HG03095 (cell line): ENCODE results near the gene ADPGK.
"Not testable (repeated sequence)": the region's sequence is repeated elsewhere in the genome, so short reads cannot be mapped to it uniquely, and the experiment has no call there.

ENCODE experiments used
- ATAC-seq: cut with Tn5 transposase; IDR thresholded peaks from one replicate; pipeline ENCODE4 v1.9.1; 2021; ENCODE audit warnings: moderate library complexity; ENCODE audit not compliant: unreplicated experiment

Gene ADPGK

DNA sequence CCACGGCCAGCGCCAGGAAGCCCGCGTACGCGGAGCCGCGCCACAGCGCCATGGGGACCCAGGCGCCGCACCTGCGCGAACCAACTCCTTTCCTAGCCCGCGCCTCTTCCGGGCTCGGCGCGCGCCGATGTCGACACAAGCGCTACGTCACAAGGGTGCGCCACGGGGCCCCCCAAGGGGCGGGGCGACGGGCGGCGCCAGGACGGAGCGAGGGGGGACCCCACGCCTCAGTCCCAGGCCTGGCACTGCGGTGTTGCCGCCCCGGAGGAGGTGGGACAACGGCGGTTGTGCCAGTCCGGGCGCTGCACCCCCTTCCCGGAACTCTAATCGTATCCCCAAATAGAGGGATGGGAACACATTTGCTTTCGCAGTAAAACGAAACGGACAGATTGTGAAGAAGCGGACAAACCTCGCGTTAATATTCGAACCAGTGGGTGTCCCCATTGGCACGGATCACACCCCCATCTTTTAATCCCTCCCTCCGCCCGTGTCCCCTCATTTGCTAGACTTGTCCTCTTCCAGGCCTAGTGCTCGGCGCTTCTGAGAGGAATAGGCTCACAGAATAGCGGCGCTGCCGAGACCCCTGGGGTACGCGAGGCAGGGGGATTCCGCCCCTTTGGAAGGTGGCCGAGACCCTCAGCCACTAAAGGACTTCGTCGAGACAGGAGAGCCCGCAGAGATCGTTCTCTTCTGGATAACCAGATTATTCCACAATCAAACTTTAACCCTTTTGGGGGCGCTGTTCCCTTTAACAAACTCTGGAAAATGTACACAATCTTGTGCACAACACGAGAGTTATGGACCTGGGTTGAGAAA is at the start of gene ADPGK:
Gene ADPGK (minus strand): TSS at position 119 of the 816 bp plus-strand sequence. CDS start 67 bp downstream, at position 52.
- ATAC-seq = peak; percentile 62

DNA sequence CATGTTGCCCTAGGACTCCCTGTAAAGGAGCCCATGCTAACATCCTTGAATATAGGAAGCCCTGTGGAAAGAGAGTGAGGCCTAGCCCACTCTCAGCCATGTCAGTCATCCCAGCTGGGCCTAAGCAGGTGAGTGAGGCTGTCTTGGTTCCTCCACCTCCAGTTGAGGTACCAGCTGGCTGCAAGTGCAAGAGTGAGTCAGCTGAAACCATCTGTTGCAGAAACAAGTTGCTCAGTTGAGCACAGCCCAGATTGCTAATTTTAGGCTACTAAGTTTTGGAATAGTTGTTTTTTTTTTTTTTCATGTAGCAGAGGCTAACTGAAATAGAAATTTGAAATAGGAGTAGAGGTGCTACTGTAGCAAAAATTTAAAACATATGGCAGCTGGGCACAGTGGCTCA is 43.7 kb upstream of the ADPGK start:
- no peak for ATAC-seq

DNA sequence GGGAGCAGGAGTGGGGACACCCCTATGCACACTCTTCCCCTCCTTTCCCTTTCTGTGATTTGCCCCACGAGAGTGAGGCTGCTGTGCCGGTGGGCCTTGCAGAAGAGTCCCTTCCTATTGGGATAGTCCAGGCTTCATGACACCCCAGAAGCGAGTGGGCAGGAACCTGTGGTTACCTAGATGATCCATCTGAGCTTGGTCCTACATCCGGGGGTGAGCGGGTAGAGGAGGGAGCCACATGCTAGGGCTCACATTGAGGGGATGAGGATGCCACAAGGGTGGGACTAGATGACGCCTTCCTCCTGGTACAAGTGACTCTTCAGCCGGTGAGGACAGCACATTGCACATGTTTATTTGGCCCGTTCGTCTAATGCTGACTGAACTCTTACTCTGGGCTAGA is 43.1 kb upstream of the ADPGK start:
- ATAC-seq = no peak

DNA sequence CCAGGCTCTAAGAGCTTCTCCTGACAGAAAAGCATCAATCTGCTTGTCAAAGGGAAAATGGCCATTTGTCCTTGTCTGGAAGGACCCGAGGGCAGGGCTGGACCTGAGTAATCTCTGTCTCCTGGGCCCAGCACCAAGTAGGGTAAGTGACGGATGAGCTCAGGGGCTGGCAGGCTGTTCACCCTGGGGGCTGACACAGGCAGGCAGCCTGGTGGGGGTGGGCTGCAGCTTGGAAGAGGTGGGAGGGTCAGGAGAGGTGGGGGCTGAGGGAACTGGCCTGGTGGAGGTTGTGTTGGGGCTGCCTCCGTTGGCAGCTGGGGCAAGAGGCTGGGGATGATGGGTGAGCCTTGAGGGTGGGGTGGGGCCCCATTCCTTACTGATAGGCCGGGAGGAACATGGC is 42.3 kb upstream of the ADPGK start:
- ATAC-seq = no peak

DNA sequence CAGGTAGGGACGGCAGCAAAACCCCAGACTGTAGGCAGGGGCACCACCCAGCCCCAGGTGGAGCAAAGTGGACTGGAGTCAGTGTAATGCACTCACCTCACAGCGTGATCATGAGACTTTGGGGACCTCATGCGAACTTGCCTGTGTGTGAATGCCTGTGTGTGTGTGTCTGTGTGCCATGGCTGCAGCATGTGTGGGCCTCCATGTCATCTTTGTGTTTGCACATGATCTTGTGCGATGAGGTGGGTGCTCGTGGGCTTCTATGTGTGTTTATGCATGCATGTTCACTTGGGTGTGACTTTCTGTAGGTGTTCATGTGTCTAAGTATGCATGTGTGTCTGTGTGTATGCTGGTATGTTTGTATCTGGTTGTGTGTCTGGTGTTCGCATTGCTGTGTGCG is 41.2 kb upstream of the ADPGK start:
- no peak for ATAC-seq

DNA sequence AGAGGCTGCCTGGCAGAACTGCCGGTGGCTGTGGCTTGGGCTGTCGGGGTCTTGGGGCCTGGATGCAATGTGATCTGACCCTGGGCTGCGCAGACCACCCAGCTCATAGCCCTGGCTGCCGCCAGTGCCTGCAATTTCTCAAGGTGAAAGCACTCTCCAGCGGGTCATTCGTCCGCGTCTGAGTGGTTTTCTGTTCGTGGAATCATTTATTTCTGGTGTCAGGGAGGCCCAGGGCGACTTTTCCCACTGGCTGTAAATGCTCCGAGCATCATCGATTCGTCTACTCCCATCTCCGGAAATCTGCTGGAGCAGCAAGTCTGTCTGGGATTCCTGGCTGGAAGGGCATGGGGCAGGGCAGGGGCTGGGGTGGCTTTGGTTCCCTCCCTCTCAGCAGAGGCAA is 40.6 kb upstream of the ADPGK start:
- ATAC-seq = no peak

DNA sequence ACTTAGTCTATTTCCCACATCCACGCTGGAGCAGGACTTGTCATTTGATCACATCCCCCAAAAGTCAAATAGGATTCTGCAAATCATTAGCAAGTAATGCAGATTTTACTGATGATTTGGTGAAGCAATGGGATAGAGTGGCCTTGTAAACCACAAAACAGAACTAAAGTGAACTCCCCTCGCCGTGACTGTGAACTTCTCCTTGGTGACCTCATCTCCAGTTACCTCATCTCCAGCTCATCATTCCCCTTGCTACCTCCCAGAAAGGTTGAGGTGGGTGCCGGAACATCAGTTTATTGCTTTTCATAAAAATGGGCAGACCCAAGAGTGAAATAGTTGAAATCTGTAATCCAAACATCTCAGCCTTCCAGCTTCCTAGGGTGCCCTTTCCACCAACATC is 36.7 kb upstream of the ADPGK start:
- no peak for ATAC-seq

DNA sequence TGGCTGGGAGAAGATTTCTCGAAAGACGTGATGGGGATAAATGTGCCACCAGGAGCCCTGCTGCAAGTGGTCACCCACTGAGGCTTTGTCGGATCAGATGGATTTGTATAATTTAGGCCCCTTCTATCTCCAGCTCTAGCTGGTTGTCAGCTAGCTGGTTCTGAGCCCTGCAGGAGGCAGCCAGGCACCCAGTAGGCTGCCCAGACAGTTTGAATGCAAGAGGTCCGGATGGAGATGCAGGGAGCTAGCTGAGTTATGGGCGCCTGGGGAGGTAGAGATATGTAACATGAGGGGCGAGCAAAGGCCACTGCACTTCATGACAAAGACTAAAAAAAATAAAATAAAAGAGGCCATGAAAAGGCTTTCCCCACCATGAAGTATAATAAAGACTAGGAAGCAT is 35.1 kb upstream of the ADPGK start:
- ATAC-seq = no peak

DNA sequence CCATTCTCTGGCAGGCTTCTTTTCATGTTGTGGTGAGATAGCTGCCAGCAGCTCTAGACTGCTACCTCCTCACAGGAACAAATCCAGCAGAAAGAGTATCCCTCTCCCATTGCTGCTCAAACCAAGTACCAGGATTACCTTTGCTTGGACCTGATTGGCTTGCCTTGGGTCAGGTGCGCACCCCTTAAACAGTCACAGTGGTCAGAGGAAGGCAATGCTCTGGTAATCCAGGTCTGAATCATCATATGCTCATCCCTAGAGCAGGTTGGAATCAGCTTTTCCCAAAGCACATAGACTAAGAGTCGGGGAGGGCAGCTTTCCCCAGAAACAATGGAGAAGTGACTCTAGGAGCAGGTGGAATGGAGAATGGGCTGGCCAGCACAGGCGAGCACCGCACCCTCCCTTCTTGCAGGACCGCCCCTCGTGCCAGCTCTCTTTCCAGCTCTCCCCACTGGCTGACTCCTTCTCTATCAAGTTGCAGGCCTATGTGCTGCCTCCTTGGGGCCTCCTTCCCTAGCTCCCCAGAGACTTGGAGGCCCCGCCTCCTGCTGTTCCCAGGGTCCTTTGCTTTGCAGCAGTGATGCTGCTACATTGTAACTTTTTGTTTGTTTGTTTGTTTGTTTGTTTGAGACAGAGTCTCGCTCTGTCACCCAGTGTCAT is 29.9 kb upstream of the ADPGK start:
- ATAC-seq = no peak

DNA sequence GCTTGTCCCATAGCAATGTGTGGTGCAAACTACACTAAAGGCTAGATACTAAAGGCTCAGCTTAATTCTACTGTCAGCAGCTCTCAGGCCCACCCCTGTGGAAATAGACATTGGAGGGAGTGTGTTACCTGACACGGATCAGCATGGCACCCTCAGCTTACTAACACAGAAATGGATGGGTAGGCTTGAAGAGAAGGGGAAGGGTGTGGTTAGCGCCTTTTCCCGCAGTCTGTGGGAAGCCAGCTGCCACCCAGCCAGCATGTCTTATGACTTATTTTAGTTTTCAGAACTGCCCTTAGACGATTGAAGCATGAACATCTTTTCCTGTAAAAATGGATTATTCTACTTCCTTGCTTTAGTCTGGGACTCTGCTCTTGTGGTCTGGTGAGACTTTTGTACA is 25.8 kb upstream of the ADPGK start:
- no peak for ATAC-seq

DNA sequence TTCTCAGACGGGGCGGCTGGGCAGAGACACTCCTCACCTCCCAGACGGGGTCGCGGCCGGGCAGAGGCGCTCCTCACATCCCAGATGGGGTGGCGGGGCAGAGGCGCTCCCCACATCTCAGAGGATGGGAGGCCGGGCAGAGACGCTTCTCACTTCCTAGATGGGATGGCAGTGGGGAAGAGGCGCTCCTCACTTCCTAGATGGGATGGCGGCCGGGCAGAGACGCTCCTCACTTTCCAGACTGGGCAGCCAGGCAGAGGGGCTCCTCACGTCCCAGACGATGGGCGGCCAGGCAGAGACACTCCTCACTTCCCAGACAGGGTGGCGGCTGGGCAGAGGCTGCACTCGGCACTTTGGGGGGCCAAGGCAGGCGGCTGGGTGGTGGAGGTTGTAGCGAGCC is 23.8 kb upstream of the ADPGK start:
- ATAC-seq = not testable (repeated sequence)

DNA sequence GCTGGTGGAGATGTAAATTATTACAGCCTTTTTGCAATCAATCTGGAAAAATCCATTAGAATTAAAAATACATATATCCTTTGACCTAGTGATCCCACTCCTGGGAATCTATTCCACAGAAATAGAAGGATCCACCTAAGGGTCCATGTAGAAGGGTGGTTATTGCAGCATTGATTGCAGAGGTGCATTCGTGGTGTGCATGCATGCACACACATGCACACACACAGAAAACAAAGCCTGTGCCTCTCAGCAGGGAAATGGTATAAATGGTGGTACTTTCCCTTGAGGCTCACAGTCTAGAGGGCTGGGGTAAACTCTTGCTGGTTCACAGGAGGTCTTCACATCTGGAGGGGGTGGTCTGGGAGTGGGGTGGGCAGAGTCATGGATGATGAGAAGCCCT is 19.4 kb upstream of the ADPGK start:
- ATAC-seq = no peak

DNA sequence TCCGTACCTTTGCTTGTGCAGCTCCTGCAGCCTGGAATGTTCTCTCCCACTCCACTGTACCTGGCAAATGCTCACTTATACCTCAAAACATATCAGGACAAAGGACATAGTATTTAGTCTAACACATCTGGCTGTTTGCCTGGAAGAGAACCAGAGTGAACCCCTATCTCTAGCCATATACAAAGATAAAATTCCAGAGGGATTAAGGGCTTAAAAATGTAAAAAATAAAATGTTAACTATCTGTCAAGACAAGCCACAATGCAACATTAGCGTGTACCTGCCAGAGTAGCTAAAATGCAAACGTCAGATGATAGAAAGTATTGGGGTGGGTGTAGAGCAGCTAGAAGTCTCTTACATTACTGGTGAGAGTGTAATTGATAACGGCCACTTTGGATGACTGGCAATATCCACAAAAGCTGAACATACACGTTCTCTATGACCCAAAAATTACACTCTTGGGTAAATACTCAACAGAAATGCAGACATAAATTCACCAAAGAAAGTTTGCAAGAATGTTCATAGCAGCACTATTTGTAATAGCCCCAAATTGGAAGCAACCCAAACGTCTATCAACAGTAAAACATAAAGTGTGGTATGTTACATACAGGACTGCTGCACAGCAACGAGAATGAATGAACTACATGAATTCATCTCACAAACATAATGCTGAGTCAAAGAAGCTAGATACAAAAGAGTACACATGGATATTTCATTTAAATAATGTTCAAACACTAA is 18.2 kb upstream of the ADPGK start:
- ATAC-seq = no peak

DNA sequence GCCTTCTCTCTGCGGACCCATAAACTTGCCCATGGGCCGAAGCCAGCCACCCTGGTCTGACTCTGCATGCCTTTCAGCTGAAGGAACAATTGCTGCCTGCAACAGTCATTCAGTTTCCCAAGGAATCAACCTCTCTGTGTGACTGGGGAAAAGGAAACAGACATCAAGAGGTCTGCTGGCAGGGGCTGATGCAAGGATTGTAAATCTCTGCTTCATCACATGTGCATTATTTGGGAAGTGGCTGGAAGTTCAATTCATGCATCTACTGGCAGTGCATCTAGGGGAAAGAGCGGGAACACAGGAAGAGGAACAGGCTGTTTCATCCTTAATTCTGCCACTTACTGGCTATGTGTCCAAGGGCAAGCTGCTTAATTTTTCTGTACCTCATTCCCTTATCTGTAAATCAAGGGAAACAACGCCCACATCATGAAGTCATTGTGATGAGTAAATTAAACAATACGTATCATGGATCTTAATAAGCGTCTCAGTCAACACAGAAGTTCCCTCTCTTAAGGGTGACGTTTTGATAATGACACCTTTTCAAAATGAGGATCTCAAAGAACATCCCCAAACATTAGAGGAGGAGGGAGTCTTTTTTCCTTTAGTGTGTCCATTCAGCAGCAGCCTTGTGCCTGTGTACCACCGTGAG is 17.4 kb upstream of the ADPGK start:
- ATAC-seq = no peak

DNA sequence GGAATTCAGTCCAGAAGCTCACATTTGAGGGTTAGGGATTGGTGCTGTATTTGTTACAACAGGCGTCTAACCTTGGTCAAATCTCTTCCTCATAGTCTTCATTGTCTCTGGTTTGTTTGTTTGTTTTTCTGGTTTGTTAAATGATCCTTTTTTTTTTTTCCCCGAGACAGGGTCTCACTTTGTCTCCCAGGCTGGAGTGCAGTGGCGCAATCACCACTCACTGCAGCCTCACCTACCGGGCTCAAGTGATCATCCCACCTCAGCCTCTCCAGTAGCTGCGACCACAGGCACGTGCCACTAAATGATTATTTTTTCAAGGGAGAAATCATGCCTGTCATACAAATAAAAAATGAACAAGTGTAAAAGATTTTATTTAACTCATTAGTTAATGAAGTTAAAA is 14.3 kb upstream of the ADPGK start:
- no peak for ATAC-seq

DNA sequence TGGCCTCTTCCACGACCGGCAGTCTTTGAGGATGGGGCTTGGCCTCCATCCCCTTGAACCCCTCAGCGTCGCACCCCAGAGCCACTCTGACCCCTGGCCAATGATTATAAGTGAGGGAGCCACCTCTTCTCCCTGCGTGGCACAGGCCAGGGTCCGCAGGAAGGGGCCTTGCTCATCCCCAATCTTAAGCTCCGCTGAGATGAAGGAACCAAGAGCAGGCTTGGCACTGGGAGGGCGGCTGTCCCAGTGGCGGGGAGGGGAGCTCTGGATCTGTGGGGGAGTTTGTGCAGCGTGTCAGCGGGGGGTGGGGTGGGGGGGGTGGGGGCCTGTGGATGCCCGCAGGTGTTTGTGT is 13.8 kb upstream of the ADPGK start:
- ATAC-seq = no peak

DNA sequence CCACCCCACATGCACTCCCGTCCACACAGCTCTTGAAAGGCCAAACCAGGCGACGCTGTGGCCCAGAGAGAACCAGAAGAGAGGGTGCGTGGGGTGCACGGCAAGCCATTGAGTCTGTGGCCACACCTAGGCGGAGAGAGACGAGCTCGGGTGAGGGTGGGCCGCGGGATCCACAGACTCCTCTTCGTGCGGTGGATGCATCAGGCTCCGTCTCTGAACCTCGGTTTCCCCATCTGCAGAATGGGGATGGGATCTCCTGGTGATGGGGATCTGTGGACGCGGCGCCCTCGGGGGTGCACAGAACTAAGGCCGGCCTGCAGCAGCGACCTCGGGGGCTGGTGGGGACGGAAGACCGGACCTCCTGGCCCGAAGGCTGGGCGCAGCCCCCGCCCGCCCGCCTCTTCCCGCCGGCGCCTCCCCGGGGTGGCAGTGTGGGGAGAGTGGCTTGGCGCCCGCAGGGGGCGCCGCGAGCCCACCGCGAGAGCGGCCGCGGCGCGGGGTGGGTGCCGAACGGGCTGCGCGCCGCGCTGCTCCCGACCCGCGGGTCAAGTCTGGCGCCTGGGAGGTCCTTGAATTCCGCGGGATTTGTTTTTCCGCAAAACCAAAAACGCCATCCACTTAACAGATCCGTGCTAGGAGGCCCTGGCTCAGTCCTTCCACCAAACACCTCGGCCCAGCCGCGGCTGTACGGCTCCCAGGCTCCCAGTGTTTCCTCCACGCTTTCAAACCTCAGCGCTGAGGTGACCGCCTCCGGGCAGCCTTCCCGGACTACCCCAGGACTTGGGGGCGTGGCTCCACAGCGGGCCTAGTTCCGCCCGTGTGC is 13.2 kb upstream of the ADPGK start:
- no peak for ATAC-seq

DNA sequence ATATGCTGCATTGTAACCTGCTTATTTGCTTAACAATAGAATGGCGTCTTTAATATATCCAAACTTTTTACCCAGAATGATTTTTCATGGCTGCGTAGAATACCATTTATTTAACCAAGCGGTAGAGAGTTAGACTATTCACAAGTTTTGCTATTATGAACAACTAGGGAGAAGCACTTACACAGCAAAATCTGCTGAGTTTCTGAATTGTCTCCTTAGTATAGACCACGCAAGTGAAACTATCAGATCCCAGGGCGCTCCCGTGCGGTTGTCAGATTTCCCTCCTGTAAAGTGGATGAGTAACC is 12.6 kb upstream of the ADPGK start:
- ATAC-seq = no peak

DNA sequence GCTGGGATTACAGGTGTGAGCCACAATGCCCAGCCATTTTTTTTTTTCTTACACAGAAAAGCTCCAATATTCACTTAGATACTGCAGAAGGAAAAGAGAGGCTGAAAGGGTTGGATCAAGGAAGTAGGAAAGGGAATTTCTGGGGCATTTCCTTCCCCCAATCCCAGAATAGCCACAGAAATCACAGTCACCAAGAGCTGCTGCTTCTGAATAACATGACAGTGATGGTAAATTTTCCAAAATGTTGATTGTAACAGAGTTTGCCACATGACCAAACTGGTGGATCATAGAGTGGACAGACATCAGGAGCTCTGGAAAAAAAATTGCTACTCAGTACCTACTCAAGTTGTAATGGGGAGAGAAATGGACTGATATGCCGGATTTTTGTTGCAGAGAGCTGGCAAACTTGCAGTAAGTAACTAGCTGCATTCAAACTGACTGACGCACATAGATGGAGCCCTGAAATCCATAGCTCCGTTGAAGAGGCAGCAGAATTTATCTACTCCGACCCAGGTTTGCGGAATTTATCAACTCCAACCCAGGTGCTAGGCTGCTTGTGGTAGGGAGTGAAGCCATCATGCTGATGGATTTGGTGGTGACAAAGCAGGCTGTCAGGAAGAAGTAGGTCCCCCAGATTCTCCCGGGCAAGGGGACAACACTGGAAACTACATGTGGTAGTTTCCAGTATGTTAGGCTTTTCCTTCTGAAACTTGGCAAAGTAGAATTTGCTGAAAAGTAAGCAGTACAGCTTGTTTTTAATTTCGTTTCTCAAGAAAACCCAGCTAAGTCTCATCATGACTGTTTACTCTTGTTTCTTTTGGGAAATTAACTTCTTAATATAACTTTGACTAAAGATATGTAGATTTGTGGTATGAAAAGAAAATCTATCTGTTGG is 10.5 kb upstream of the ADPGK start:
- ATAC-seq = no peak

DNA sequence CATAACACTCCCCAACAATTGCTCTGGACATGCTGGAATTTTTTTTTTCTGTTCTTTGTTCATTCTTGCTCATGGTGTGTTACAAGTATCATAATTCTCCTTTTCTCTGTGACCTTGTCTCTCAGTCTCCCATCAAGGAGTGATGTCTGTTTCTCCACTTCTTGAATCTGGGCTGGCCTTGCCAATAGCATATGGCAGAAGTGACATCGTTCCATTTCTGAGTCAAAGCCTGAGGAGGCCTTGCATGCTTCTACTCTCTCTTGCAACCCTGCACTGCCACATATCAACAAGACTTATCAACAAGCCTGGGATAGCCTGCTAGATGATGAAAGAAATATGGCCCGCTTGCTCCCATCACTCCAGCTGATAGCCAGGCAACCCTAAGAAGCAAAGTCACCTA is 8.9 kb upstream of the ADPGK start:
- ATAC-seq = no peak
